GF-D8 (cell line): Measurements from ENCODE around the gene TYRP1.
"Not testable (repeated sequence)": the region's sequence is repeated elsewhere in the genome, so short reads cannot be mapped to it uniquely, and the experiment has no call there.

ENCODE experiments used
- DNase-seq: peaks from one replicate; lab custom pipeline; 2025; lab: John Stamatoyannopoulos, UW

The TYRP1 gene

GRCh38 chr9:12693141-12693540 is at the start of gene TYRP1:
TYRP1 (plus strand) TSS chr9:12693385; CDS start chr9:12693997, 612 bp downstream.
- DNase-seq, result no peak

- DNase-seq, result no peak
Observed at GRCh38 chr9:12643686-12644085, 49.5 kb upstream of the TYRP1 start.

GRCh38 chr9:12648925-12649324 is 44.3 kb upstream of the TYRP1 start:
- DNase-seq, result no peak

GRCh38 chr9:12651125-12651524 is 42.1 kb upstream of the TYRP1 start:
- DNase-seq, result no peak

- DNase-seq, result no peak
Observed at GRCh38 chr9:12652973-12653372, 40.2 kb upstream of the TYRP1 start.

- no peak for DNase-seq
Observed at GRCh38 chr9:12656803-12657202, 36.4 kb upstream of the TYRP1 start.

GRCh38 chr9:12657233-12657632 is 36.0 kb upstream of the TYRP1 start:
- DNase-seq, result no peak

GRCh38 chr9:12657998-12658397 is 35.2 kb upstream of the TYRP1 start:
- no peak for DNase-seq

GRCh38 chr9:12658531-12659209 is 34.5 kb upstream of the TYRP1 start:
- DNase-seq, result no peak

GRCh38 chr9:12659220-12659619 is 34.0 kb upstream of the TYRP1 start:
- DNase-seq, result no peak

- DNase-seq, result no peak
Observed at GRCh38 chr9:12666813-12667212, 26.4 kb upstream of the TYRP1 start.

GRCh38 chr9:12667892-12668291 is 25.3 kb upstream of the TYRP1 start:
- DNase-seq, result no peak

- no peak for DNase-seq
Observed at GRCh38 chr9:12670006-12670405, 23.2 kb upstream of the TYRP1 start.

GRCh38 chr9:12674961-12675360 is 18.2 kb upstream of the TYRP1 start:
- no peak for DNase-seq

- DNase-seq, result not testable (repeated sequence)
Observed at GRCh38 chr9:12677462-12678126, 15.6 kb upstream of the TYRP1 start.

GRCh38 chr9:12680341-12680740 is 12.8 kb upstream of the TYRP1 start:
- DNase-seq, result no peak

- no peak for DNase-seq
Observed at GRCh38 chr9:12680757-12681156, 12.4 kb upstream of the TYRP1 start.

- no peak for DNase-seq
Observed at GRCh38 chr9:12681620-12682019, 11.6 kb upstream of the TYRP1 start.

GRCh38 chr9:12684974-12685373 is 8.2 kb upstream of the TYRP1 start:
- no peak for DNase-seq

- DNase-seq, result peak; percentile 23
Observed at GRCh38 chr9:12689233-12689632, 4.0 kb upstream of the TYRP1 start.

GRCh38 chr9:12694013-12694412 is 828 bp downstream of the TYRP1 start:
- no peak for DNase-seq

GRCh38 chr9:12695474-12695873 is 2.3 kb downstream of the TYRP1 start:
- no peak for DNase-seq

- no peak for DNase-seq
Observed at GRCh38 chr9:12696931-12697622, 3.9 kb downstream of the TYRP1 start.
